ENCODE measurements around the gene COBLL1.
"Not testable (repeated sequence)": the region's sequence is repeated elsewhere in the genome, so short reads cannot be mapped to it uniquely, and the experiment has no call there.

The COBLL1 gene

DNA sequence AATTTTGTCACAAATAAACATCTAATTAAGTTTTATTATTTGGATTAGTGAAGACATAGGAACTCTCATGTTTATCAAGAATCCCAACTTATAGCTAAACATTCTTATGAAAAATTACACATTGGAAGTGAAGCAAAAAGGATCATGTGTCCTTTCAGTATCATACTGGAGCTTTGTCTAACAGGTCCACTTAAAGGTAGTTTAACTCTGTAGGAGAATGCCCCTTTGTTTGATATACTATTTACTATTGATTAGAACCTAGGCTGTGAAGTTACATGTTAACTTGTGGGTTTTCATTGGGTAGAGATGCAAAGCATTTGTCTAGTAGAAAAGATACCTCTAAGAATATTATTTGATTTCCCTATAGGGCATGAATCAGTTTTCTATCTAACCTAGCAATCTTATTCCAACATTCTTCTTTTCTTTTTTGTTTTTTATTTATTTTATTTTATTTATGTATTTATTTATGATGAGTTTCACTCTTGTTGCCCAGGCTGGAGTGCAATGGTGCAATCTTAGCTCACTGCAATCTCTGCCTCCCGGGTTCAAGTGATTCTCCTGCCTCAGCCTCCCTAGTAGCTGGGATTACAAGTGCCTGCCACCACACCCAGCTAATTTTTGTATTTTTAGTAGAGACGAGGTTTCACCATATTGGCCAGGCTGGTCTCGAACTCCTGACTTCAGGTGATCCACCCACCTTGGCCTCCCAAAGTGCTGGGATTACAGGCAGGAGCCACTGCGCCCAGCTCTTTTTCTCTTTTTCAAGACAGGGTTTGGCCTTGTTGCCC lies 18.5 kb upstream of the COBLL1 start:
- not testable (repeated sequence) for DNase-seq

DNA sequence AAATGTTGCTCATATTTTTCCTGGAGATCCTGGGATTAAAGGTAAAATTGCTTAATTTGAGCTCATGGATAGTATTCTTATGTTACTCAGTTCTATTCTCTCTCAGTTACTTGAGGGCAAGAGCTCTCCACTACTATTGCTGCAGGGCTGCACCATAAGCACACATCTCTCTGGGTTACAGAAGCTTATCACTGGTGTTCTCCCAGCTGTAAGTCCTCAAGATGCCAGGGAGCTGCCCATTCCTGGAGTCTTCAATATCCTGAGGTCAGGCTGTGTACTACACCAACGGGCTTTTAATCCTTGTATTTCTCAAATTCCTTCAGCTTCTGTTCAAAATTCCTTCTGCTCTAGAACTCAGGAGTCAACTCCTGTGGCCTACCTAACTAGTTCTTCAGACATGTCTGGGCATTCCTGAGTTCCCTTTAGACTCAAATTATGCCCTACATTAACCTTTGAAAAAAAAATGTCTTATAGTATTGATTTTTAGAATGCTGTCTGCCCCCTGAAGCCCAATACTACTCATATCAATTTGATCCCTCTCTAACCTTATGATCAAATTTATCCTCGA lies 17.7 kb upstream of the COBLL1 start:
- no peak for DNase-seq

DNA sequence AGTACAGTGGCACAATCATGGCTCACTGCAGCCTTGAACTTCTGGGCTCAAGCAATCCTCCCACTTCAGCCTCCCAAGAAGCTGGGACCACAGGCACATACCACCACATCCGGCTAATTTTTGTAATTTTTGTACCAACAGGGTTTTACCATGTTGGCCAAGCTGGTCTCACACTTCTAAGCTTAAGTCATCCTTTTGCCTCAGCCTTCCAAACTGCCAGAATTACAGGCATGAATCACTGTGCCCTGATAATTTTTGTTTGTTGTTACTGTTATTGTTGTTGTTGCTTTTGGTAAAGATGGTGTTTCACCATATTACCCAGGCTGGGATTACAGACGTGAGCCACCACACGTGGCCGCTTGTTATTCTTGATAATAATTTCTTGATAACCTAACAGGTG lies 10.5 kb upstream of the COBLL1 start:
- DNase-seq, result no peak

DNA sequence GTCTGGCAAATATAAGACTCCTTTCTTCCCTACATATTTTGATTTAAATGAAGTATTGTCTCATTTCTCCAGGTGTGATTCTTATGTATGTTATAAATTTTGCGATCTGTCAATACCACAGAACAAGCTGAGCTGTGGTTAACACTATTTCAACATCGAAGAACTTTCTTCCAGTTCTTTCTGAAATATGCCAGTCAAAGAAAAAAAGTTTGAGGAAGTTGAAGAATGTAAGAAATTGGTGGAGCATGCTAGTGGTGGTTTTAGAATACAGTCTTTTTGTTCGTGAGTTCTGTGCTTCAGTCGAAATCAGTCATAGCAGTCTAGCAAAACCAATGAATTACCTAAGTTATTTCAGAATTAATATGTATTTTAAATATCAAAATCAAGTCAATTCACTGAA lies 8.6 kb upstream of the COBLL1 start:
- no peak for DNase-seq

- no peak for DNase-seq
Measured at GRCh38 chr2:164849506-164849905, 7.9 kb upstream of the COBLL1 start.

- no peak for DNase-seq
Measured at GRCh38 chr2:164847981-164848741, 6.5 kb upstream of the COBLL1 start.

DNA sequence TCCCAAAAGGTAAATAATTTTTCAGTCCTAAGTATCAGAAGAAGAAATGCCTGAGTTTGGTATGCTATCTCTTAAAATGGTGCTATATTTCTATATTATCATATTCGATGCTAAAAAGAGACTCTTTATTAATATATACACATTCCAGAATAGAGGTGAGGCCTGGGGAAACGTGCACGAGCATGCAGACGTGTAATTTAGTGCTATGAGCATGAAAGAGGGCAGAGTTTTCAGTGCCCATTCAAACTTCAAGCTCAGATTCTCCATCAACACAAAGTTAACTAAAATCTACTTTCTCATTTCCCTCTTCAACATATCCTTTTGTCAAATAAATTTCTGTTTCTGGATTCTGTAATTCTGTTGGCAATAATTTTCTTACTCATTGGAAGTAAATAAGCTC lies 5.7 kb upstream of the COBLL1 start:
- DNase-seq, result no peak

GRCh38 chr2:164846276-164846675 lies 4.7 kb upstream of the COBLL1 start:
- no peak for DNase-seq

GRCh38 chr2:164843346-164843911 lies 1.8 kb upstream of the COBLL1 start:
- DNase-seq, result no peak

DNA sequence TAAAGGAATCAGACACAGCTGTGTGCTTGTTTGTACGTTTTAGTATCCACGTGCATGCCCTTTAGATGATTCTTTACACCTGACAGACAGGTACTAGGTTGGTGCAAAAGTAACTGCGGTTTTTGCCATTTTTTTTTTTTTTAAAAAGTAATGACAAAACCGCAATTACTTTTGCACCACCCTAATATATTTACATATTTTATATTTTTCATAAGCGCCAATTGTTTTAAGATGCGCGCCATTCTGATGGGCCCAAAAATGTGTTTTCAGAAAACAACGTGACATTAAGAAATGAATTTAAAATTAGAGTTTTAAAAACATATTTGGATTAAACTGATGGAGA lies 972 bp upstream of the COBLL1 start:
- DNase-seq, result no peak

DNA sequence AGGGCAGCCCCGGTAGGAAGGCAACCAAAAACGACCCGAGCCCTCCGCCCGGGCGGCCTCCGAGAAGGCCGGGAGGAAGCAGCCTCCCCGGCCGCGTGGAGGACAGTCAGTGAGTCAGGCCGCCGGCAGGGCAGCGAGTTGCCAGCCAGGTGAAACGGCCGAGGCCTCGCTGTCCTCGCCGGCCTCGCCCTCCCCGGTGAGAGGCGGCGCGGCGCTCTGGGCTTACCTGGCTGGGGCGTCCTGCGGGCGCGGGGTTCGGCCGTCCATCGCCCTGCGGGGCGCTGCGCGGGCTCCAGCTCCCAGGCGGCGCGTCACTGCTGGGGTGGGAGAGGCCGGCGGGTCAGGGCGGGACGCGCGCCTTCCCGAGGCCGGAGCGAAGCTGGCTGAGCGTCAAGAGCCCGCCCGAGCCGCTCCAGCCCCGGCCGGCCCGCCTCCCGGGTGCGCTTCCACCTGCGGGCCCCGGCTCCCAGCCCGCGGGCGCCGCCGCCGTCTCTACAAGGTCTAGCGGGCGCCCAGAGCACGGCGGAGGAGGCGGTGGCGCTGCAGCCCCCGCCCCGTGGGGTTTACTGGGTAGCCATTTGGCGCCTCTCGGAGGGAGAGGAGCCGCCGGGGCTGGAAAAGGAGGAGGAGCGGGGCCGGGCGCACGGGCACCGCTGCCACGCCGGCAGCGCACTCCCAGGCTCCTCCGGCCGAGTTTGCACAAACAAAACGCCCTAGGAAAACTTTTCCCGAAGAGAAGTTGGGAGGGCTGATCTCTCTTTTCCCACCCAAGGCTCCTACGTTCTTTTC lies 499 bp downstream of the COBLL1 start:
- peak; percentile 59 for DNase-seq

DNA sequence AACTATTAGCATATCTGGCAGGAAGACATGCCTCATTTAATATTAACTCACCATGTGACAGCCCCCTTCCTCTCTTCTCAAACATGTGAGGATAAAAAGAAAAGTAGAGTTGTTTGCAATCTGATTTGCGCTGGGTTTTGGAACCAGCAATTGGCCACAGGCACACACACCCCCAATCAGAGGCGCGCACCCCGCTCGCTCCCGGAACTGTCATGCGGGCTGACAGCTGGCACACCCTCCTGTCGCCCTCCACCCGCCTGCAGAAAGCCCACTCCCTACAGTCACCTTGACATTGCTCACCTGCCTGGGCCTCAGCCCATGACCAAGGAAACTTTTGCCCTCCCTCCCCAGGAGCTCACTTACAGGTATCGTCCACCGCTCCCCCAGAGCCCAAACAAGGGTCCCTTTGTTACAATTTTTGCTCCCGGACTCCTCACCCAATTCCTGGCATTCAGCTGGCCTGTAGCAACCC lies 1.1 kb downstream of the COBLL1 start:
- DNase-seq, result peak; percentile 5

- no peak for DNase-seq
Measured at GRCh38 chr2:164839914-164840457, 1.6 kb downstream of the COBLL1 start.

- no peak for DNase-seq
Measured at GRCh38 chr2:164837807-164838206, 3.8 kb downstream of the COBLL1 start.

DNA sequence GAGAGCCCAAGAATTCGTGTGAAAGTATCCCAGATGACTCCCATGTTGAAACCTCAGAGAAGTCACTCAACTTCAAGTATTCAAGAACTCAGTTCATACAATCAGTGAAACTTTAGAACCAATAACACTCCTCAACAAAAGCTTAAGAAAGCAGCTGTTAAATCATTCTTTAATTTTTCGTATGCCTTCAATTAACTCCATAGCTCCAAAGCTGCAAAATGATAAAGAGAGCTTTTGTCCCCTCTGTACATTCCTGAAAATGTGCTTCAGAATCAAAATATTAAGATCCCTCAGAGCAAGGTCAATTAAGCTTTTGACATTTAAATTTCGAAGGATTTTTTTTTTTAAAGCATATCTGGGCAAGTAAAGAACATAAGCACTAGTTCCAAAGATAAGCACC lies 4.7 kb downstream of the COBLL1 start:
- DNase-seq, result no peak

DNA sequence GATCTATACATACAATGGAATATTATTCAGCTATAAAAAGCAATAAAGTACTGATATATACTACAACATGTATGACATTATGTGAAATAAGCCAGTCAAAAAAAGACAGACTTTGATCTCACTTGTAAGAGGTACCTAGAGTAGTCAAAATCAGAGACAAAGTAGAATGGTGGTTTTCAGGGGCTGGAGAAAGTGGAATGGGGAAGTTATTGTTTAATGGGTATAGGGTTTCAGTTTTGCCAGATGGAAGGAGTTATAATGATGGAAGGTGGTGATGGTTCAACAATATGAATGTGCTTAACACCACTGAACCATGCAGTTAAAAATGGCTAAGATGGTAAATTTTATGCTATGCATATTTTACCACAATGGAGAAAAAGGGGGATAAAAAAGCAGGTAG lies 6.3 kb downstream of the COBLL1 start:
- DNase-seq, result no peak

GRCh38 chr2:164831887-164832286 lies 9.7 kb downstream of the COBLL1 start:
- no peak for DNase-seq

GRCh38 chr2:164831180-164831579 lies 10.4 kb downstream of the COBLL1 start:
- no peak for DNase-seq

GRCh38 chr2:164826293-164827243 lies 15.1 kb downstream of the COBLL1 start:
- DNase-seq, result no peak

DNA sequence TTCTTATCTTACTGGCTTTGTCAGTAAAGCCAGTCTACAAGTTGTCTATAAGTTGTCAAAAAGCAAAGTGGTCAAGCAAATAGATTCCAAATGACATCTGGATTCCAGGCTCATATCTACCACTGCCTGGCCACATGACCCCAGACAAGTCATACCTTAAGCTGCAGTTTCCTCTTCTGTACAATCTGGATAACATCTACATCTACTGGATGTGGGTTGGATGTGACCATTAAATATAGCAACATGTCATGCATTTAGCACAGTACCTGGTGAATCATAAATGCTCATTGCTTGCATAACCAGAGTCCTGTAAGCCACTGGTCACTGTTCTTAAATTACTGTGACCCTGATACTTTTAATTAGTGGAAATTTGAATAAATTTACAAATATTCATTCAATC lies 16.8 kb downstream of the COBLL1 start:
- no peak for DNase-seq

DNA sequence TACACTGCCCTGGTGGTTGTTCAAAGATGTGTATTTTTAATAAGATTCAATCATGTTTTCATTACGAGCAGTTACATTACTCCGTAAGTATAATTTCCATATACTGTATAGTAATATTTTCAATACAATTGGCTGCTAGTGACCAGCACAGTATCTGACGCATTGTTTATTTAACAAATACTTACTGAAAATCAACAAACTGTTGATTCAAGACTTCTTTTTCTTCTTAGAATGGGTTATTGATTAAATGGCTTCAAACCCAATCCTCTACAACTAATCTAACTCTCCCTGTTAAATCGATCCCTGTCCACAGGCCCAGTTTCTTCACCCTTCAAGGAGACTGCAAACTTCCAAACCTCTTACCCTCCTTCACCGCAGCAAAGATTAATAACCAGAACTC lies 18.5 kb downstream of the COBLL1 start:
- DNase-seq, result no peak
